A549 (cell line): ENCODE data around the gene EBF3. TPM values are rescaled to one million over a fixed set of nuclear protein-coding genes. Genes with fewer than 3 reads are reported as not detected.

Source experiments
- ATAC-seq, 2 experiments: fragments of 200-7000 bp in 1 of 2; fragments of >200 bp in 1 of 2; cut with Nextera tagmentation in 1 of 2; cut with Tn5 transposase in 1 of 2; 3 replicates each; pipeline versions ENCODE4 v1.8.0 to v1.9.1; 2018 to 2020; ENCODE audit warnings: mild to moderate bottlenecking in 1 of 2, moderate library complexity in 1 of 2
- CTCF ChIA-PET: fragments of 300-600 bp; sonication (Branson Sonifier 250); formaldehyde crosslinking; extraction: SDS; loops from one replicate; lab custom pipeline; 2021; ENCODE audit warnings: antibody characterized with exemption, inconsistent platforms; lab: Yijun Ruan, JAX
- POLR2A ChIA-PET: fragments of 350-600 bp; formaldehyde crosslinking; extraction: SDS; loops from one replicate; lab custom pipeline; 2021; ENCODE audit warnings: antibody characterized with exemption, inconsistent platforms; lab: Yijun Ruan, JAX
- DNase-seq, 2 experiments: peaks; one replicate each; pipeline versions ENCODE4 v3.0.0 to v3.0.0-alpha.2; 2011 to 2016; ENCODE audit warnings: low read depth in 1 of 2, low spot score in 1 of 2
- FAIRE-seq: peaks from 2 replicates; lab custom pipeline; 2011; peaks lifted over from hg19 to GRCh38; lab: Jason Lieb, UNC
- H3K27ac ChIP-seq, 2 experiments: fragments of >200 bp; sonication (Bioruptor Twin); formaldehyde crosslinking; 3 replicates each; pipeline ENCODE4 v1.5.1; 2016 to 2017
- H3K4me1 ChIP-seq: fragments of >200 bp; sonication (Bioruptor Twin); formaldehyde crosslinking; 3 replicates; pipeline ENCODE4 v1.6.1; 2016
- H3K4me2 ChIP-seq: fragments of >200 bp; sonication (Bioruptor Twin); formaldehyde crosslinking; 3 replicates; pipeline ENCODE4 v1.6.1; 2016
- H3K4me3 ChIP-seq: fragments of >200 bp; sonication (Bioruptor Twin); formaldehyde crosslinking; 3 replicates; pipeline ENCODE4 v1.5.1; 2016
- H3K9me3 ChIP-seq: fragments of >200 bp; sonication (Bioruptor Twin); formaldehyde crosslinking; 3 replicates; pipeline ENCODE4 v1.6.1; 2016
- BCL3 ChIP-seq: fragments of >200 bp; sonication (Bioruptor Twin); formaldehyde crosslinking; IDR thresholded peaks from 3 replicates; pipeline ENCODE4 v1.6.1; 2016
- CBX2 ChIP-seq: fragments of 200-600 bp; sonication (generic); IDR thresholded peaks from 2 replicates; pipeline ENCODE4 v1.6.1; 2016; ENCODE audit warnings: low read depth, mild to moderate bottlenecking, borderline replicate concordance
- CEBPB ChIP-seq, 2 experiments: fragments of >200 bp in 1 of 2; sonication (Bioruptor Twin) in 1 of 2; formaldehyde crosslinking in 1 of 2; IDR thresholded peaks; 2 replicates each; pipeline ENCODE4 v1.6.1; 2012 to 2016
- CHD4 ChIP-seq: fragments of 200-600 bp; sonication (generic); IDR thresholded peaks from 2 replicates; pipeline ENCODE4 v1.6.1; 2016; ENCODE audit warnings: antibody characterized with exemption, mild to moderate bottlenecking, borderline replicate concordance
- EHF ChIP-seq: fragments of 250-450 bp; sonication (Bioruptor Pico); IDR thresholded peaks from 2 replicates; pipeline ENCODE4 v1.5.0; 2020; ENCODE audit warnings: mild to moderate bottlenecking
- ELK1 ChIP-seq: fragments of 150-350 bp; IDR thresholded peaks from 2 replicates; pipeline ENCODE4 v1.6.1; 2014; ENCODE audit warnings: low read depth, mild to moderate bottlenecking, low read length
- EP300 ChIP-seq, 2 experiments: fragments of >200 bp; sonication (Bioruptor Twin); formaldehyde crosslinking; IDR thresholded peaks; 2 replicates in 1 of 2; 3 replicates in 1 of 2; pipeline ENCODE4 v1.6.1; 2016 to 2017
- ESRRA ChIP-seq: fragments of 150-350 bp; IDR thresholded peaks from 2 replicates; pipeline ENCODE4 v1.6.1; 2014; ENCODE audit warnings: mild to moderate bottlenecking, low read length, borderline replicate concordance
- FOSB ChIP-seq: fragments of 250-450 bp; sonication (Bioruptor Pico); IDR thresholded peaks from 2 replicates; pipeline ENCODE4 v1.5.0; 2020; ENCODE audit warnings: mild to moderate bottlenecking, moderate library complexity
- HMGXB4 ChIP-seq: fragments of 250-450 bp; sonication (Bioruptor Pico); IDR thresholded peaks from 2 replicates; pipeline ENCODE4 v1.5.0; 2021; ENCODE audit warnings: mild to moderate bottlenecking, moderate library complexity, borderline replicate concordance
- HOXA7 ChIP-seq: fragments of 250-450 bp; sonication (Bioruptor Pico); IDR thresholded peaks from 2 replicates; pipeline ENCODE4 v1.5.0; 2020; ENCODE audit warnings: mild to moderate bottlenecking, moderate library complexity
- HOXB5 ChIP-seq: fragments of 250-450 bp; sonication (Bioruptor Pico); IDR thresholded peaks from 2 replicates; pipeline ENCODE4 v1.5.0; 2020; ENCODE audit warnings: mild to moderate bottlenecking, moderate library complexity
- KDM1A ChIP-seq: fragments of 200-600 bp; sonication (generic); IDR thresholded peaks from 2 replicates; pipeline ENCODE4 v1.6.1; 2016; ENCODE audit warnings: low read depth, mild to moderate bottlenecking
- KDM5A ChIP-seq: fragments of 200-600 bp; sonication (generic); IDR thresholded peaks from 2 replicates; pipeline ENCODE4 v1.6.1; 2016; ENCODE audit warnings: antibody characterized with exemption, mild to moderate bottlenecking
- MAX ChIP-seq: IDR thresholded peaks from 2 replicates; pipeline ENCODE4 v1.6.1; 2012
- MAZ ChIP-seq: fragments of 150-350 bp; IDR thresholded peaks from 2 replicates; pipeline ENCODE4 v1.6.1; 2014; ENCODE audit warnings: antibody characterized with exemption, low read depth, low read length, borderline replicate concordance
- MYC ChIP-seq: IDR thresholded peaks from 2 replicates; pipeline ENCODE4 v1.6.1; 2012; ENCODE audit warnings: mild to moderate bottlenecking, inconsistent platforms, low read length, improper control_type of control experiment, borderline replicate concordance
- PHF8 ChIP-seq: fragments of 200-600 bp; sonication (generic); IDR thresholded peaks from 2 replicates; pipeline ENCODE4 v1.6.1; 2016; ENCODE audit warnings: low read depth, mild to moderate bottlenecking, antibody characterized with exemption, moderate library complexity, borderline replicate concordance
- POLR2AphosphoS2 ChIP-seq: conservative IDR thresholded peaks from 2 replicates; pipeline ENCODE4 v1.6.1; 2012; ENCODE audit warnings: low read length, improper control_type of control experiment, inconsistent platforms
- RAD21 ChIP-seq, 2 experiments: fragments of >200 bp in 1 of 2; sonication (Bioruptor Twin) in 1 of 2; formaldehyde crosslinking in 1 of 2; IDR thresholded peaks in 1 of 2; conservative IDR thresholded peaks in 1 of 2; 2 replicates in 1 of 2; 3 replicates in 1 of 2; pipeline ENCODE4 v1.6.1; 2012 to 2018; ENCODE audit warnings: inconsistent platforms in 1 of 2
- RFX5 ChIP-seq: fragments of 450-650 bp; IDR thresholded peaks from 2 replicates; pipeline ENCODE4 v1.7.1; 2014; ENCODE audit warnings: antibody characterized with exemption, mild to moderate bottlenecking, moderate library complexity
- SREBF2 ChIP-seq: fragments of 450-650 bp; IDR thresholded peaks from 2 replicates; pipeline ENCODE4 v1.6.1; 2014; ENCODE audit warnings: mild to moderate bottlenecking, moderate library complexity
- ZFP36 ChIP-seq: fragments of 450-650 bp; IDR thresholded peaks from 2 replicates; pipeline ENCODE4 v1.6.1; 2014; ENCODE audit warnings: borderline replicate concordance; ENCODE audit not compliant: partially characterized antibody
- ZNF302 ChIP-seq: fragments of 250-450 bp; sonication (Bioruptor Pico); IDR thresholded peaks from 2 replicates; pipeline ENCODE4 v1.9.0; 2021; ENCODE audit warnings: inconsistent platforms, mild to moderate bottlenecking, moderate library complexity
- ZSCAN20 ChIP-seq: fragments of 250-450 bp; sonication (Bioruptor Pico); IDR thresholded peaks from 2 replicates; pipeline ENCODE4 v1.8.0; 2022; ENCODE audit warnings: mild to moderate bottlenecking, moderate library complexity
- WGBS: methylation state at CpG from one replicate; pipeline ENCODE4 v1.1.6; 2017; ENCODE audit errors: missing lambda C conversion rate; 5-methylcytosine and 5-hydroxymethylcytosine counted together
- polyA plus RNA-seq, 4 experiments: library from polyadenylated mRNA; depleted of rRNA in 3 of 4; stranded (reverse); fragments of >200 nt; fragmentation: RNase III in 1 of 4; extraction: RNeasy Plus Mini Kit Qiagen cat#74134 plus additional on column Dnase treatment in 1 of 4; gene quantifications; 2 replicates in 3 of 4; 3 replicates in 1 of 4; pipeline ENCODE4 v1.2.3, GENCODE V29; 2011 to 2017

Gene EBF3
- polyA plus RNA-seq, 2 of the 4 experiments (the other 2 are of a cell fraction): 0.12 TPM; not detected in 1

- WGBS: 74% methylated on average over 16 of the region's 16 CpGs
- no peak for FAIRE-seq
These were observed 22.7 kb downstream of the EBF3 start for GRCh38 chr10:129941199-129942018.

GRCh38 chr10:129940617-129941198, 23.4 kb downstream of the EBF3 start:
- 65% methylated on average over 11 of the region's 13 CpGs for WGBS
- no peaks in the 10 kb centered on the region for H3K9me3 ChIP-seq
- no peak for FAIRE-seq
- DNase-seq: no peak
- TF ChIP-seq FOSB (CRISPR knock-in tag) (no peak), KDM5A (no peak), ZSCAN20 (CRISPR knock-in tag) (no peak), MAZ (no peak), RFX5 (no peak), ELK1 (no peak), HMGXB4 (CRISPR knock-in tag) (no peak), HOXA7 (CRISPR knock-in tag) (no peak), POLR2AphosphoS2 (no peak), ZNF302 (no peak), CHD4 (no peak), CBX2 (no peak)
- ChIA-PET POLR2A (no interaction called here), CTCF (interaction anchor here (0.6 kb wide), 1 partner anchor 651 kb away, joined by 3 read pairs; no protein-coding TSS in a partner anchor)
- no peak overlapping the region for H3K4me3 ChIP-seq
- H3K4me2 ChIP-seq: no peak overlapping the region
- no peaks in the 10 kb centered on the region for H3K4me1 ChIP-seq
- ATAC-seq: no peak
- no peak overlapping the region for H3K27ac ChIP-seq

More at GRCh38 chr10:129941199-129942018, 22.7 kb downstream of the EBF3 start:
- Histone ChIP-seq H3K27ac (no peak overlapping the region), H3K9me3 (no peaks in the 10 kb centered on the region), H3K4me2 (no peak overlapping the region), H3K4me1 (no peaks in the 10 kb centered on the region), H3K4me3 (no peak overlapping the region)
- DNase-seq (no peak), ATAC-seq (no peak)
- TF ChIP-seq PHF8 (no peak), POLR2AphosphoS2 (no peak), EP300 (IDR thresholded peaks at IDR 0.05) (no peak), RAD21 (conservative IDR thresholded peaks at IDR 0.05 in 1 of 2, IDR thresholded peaks at IDR 0.05 in 1 of 2) (no peak), ESRRA (no peak), EHF (CRISPR knock-in tag) (no peak), ZFP36 (no peak), CEBPB (IDR thresholded peaks at IDR 0.05) (no peak), MAX (no peak), RFX5 (no peak), SREBF2 (no peak), BCL3 (no peak), KDM1A (no peak), MYC (no peak), HOXB5 (no peak)
- CTCF ChIA-PET: no interaction called here
- POLR2A ChIA-PET: no interaction called here
